HFFc6 (cell line): Measurements from ENCODE around the gene PTPRK. TPM values are rescaled to one million over a fixed set of nuclear protein-coding genes. Genes with fewer than 3 reads are reported as not detected.

Experiments
- DNase-seq: peaks from one replicate; pipeline ENCODE4 v3.0.0-alpha.2; 2018
- H3K27ac Mint-ChIP-seq: 2 replicates; pipeline ENCODE4 v1.8.0; 2020; ENCODE audit warnings: mild to moderate bottlenecking, mixed read lengths
- H3K27me3 Mint-ChIP-seq: 2 replicates; pipeline ENCODE4 v1.8.0; 2021; ENCODE audit warnings: mild to moderate bottlenecking, moderate library complexity, mixed read lengths; ENCODE audit not compliant: insufficient read depth
- H3K36me3 Mint-ChIP-seq: 2 replicates; pipeline ENCODE4 v1.8.0; 2021; ENCODE audit warnings: low read depth, mixed read lengths
- H3K4me1 Mint-ChIP-seq: 2 replicates; pipeline ENCODE4 v1.8.0; 2020; ENCODE audit warnings: low read depth, mixed read lengths
- H3K4me3 Mint-ChIP-seq: 2 replicates; pipeline ENCODE4 v1.8.0; 2020; ENCODE audit warnings: mild to moderate bottlenecking, moderate library complexity, mixed read lengths
- H3K9me3 Mint-ChIP-seq: 2 replicates; pipeline ENCODE4 v1.8.0; 2020; ENCODE audit warnings: mild to moderate bottlenecking, mixed read lengths
- CTCF ChIP-seq: fragments of 200-600 bp; sonication (generic); IDR thresholded peaks from 2 replicates; pipeline ENCODE4 v1.5.0; 2021; ENCODE audit warnings: antibody characterized with exemption, mild to moderate bottlenecking
- total RNA-seq, 6 experiments: library from RNA; stranded (reverse); fragmentation: NEBNext Ultra II Directional; extraction: Animal tissue kit (Norgen Biotek cat#: 25700); gene quantifications; 2 replicates in 1 of 6; 3 replicates in 5 of 6; pipeline ENCODE4 v1.2.3, GENCODE V29; 2021

PTPRK gene
- total RNA-seq, 6 experiments from 2014 or later, result 92.8 to 104 (median 97.3) TPM

- TF ChIP-seq CTCF, result no peak
- no peak overlapping the region for H3K27ac Mint-ChIP-seq
- no peak for DNase-seq
- no peak overlapping the region for H3K4me3 Mint-ChIP-seq
- no peaks in the 10 kb centered on the region for H3K9me3 Mint-ChIP-seq
- peaks cover 12% of the 10 kb centered on the region for H3K36me3 Mint-ChIP-seq
- no peaks in the 10 kb centered on the region for H3K27me3 Mint-ChIP-seq
- H3K4me1 Mint-ChIP-seq, result peaks cover 59% of the 10 kb centered on the region
Observed at GRCh38 chr6:128406453-128406852, 113.9 kb downstream of the PTPRK start.

GRCh38 chr6:128403618-128404444 lies 116.6 kb downstream of the PTPRK start:
- H3K4me1 Mint-ChIP-seq, result peaks cover 50% of the 10 kb centered on the region
- DNase-seq, result no peak
- no peaks in the 10 kb centered on the region for H3K9me3 Mint-ChIP-seq
- H3K27ac Mint-ChIP-seq, result no peak overlapping the region
- peaks cover 18% of the 10 kb centered on the region for H3K36me3 Mint-ChIP-seq
- no peaks in the 10 kb centered on the region for H3K27me3 Mint-ChIP-seq
- no peak overlapping the region for H3K4me3 Mint-ChIP-seq
- TF ChIP-seq CTCF, result no peak

GRCh38 chr6:128400875-128401274 lies 119.5 kb downstream of the PTPRK start:
- Mint-ChIP-seq H3K27me3 (no peaks in the 10 kb centered on the region), H3K27ac (no peak overlapping the region), H3K4me1 (peaks cover 34% of the 10 kb centered on the region), H3K36me3 (peaks cover 19% of the 10 kb centered on the region), H3K4me3 (no peak overlapping the region), H3K9me3 (no peaks in the 10 kb centered on the region)
- TF ChIP-seq CTCF, result no peak
- DNase-seq, result no peak

- Mint-ChIP-seq H3K27ac (no peak overlapping the region), H3K9me3 (no peaks in the 10 kb centered on the region), H3K4me3 (no peak overlapping the region), H3K4me1 (peaks cover 36% of the 10 kb centered on the region), H3K27me3 (no peaks in the 10 kb centered on the region), H3K36me3 (peaks cover 33% of the 10 kb centered on the region)
- no peak for DNase-seq
- TF ChIP-seq CTCF, result no peak
Observed at GRCh38 chr6:128397996-128398395, 122.4 kb downstream of the PTPRK start.

- H3K27ac Mint-ChIP-seq, result no peak overlapping the region
- no peak overlapping the region for H3K4me3 Mint-ChIP-seq
- DNase-seq, result no peak
- H3K9me3 Mint-ChIP-seq, result no peaks in the 10 kb centered on the region
- H3K27me3 Mint-ChIP-seq, result no peaks in the 10 kb centered on the region; the same call in 1 of the 2 replicates
- H3K4me1 Mint-ChIP-seq, result peaks cover 18% of the 10 kb centered on the region
- no peak for TF ChIP-seq CTCF
- peaks cover 30% of the 10 kb centered on the region for H3K36me3 Mint-ChIP-seq
Observed at GRCh38 chr6:128395596-128395995, 124.8 kb downstream of the PTPRK start.
